ENCODE results near the gene TULP4.

GRCh38 chr6:158439255-158439654 lies 127.0 kb downstream of the TULP4 start:
- no peak for TF ChIP-seq POLR2A (IDR thresholded peaks at IDR 0.05)
- TF ChIP-seq, protein P1, sequence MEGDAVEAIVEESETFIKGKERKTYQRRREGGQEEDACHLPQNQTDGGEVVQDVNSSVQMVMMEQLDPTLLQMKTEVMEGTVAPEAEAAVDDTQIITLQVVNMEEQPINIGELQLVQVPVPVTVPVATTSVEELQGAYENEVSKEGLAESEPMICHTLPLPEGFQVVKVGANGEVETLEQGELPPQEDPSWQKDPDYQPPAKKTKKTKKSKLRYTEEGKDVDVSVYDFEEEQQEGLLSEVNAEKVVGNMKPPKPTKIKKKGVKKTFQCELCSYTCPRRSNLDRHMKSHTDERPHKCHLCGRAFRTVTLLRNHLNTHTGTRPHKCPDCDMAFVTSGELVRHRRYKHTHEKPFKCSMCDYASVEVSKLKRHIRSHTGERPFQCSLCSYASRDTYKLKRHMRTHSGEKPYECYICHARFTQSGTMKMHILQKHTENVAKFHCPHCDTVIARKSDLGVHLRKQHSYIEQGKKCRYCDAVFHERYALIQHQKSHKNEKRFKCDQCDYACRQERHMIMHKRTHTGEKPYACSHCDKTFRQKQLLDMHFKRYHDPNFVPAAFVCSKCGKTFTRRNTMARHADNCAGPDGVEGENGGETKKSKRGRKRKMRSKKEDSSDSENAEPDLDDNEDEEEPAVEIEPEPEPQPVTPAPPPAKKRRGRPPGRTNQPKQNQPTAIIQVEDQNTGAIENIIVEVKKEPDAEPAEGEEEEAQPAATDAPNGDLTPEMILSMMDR (IDR thresholded peaks at IDR 0.05 in 8 of 11, conservative IDR thresholded peaks at IDR 0.05 in 3 of 11) = no peak
